Loucy (cell line): ENCODE data around the gene PHF10.

Source experiments
- H2AFZ ChIP-seq: fragments of 200-600 bp; sonication (generic); 2 replicates; pipeline ENCODE4 v1.6.0; 2016; ENCODE audit warnings: antibody characterized with exemption, mild to moderate bottlenecking, low read length, moderate library complexity
- H3F3A ChIP-seq: fragments of 200-600 bp; 2 replicates; pipeline ENCODE4 v1.6.0; 2016; ENCODE audit warnings: antibody characterized with exemption, low read depth, mild to moderate bottlenecking
- H3K27me3 ChIP-seq: fragments of 200-600 bp; sonication (generic); 2 replicates; pipeline ENCODE4 v1.6.1; 2014; ENCODE audit warnings: low read length, mild to moderate bottlenecking; ENCODE audit not compliant: insufficient read depth, poor library complexity, severe bottlenecking
- H3K36me3 ChIP-seq: fragments of 200-600 bp; sonication (generic); 2 replicates; pipeline ENCODE4 v1.6.1; 2016; ENCODE audit warnings: low read length; ENCODE audit not compliant: insufficient read depth
- H3K4me1 ChIP-seq: fragments of 200-600 bp; sonication (generic); 2 replicates; pipeline ENCODE4 v1.5.1; 2014; ENCODE audit warnings: low read length, mild to moderate bottlenecking; ENCODE audit not compliant: insufficient read depth, poor library complexity, severe bottlenecking
- H3K4me2 ChIP-seq: fragments of 200-600 bp; sonication (generic); 2 replicates; pipeline ENCODE4 v1.6.0; 2014; ENCODE audit warnings: antibody characterized with exemption, low read length, low read depth, mild to moderate bottlenecking; ENCODE audit not compliant: poor library complexity, severe bottlenecking
- H3K4me3 ChIP-seq: fragments of 200-600 bp; sonication (generic); 2 replicates; pipeline ENCODE4 v1.5.1; 2014; ENCODE audit warnings: low read length, mild to moderate bottlenecking, mixed read lengths; ENCODE audit not compliant: poor library complexity, severe bottlenecking
- H3K79me2 ChIP-seq: fragments of 200-600 bp; sonication (generic); 2 replicates; pipeline ENCODE4 v1.6.1; 2014; ENCODE audit warnings: low read length; ENCODE audit not compliant: insufficient read depth
- H3K9ac ChIP-seq: fragments of 200-600 bp; sonication (generic); 2 replicates; pipeline ENCODE4 v1.6.0; 2014; ENCODE audit warnings: mild to moderate bottlenecking, low read depth, low read length, moderate library complexity; ENCODE audit not compliant: poor library complexity, severe bottlenecking
- H3K9me2 ChIP-seq: fragments of 200-600 bp; sonication (generic); replicated peaks from 2 replicates; pipeline ENCODE4 v1.6.1; 2016; ENCODE audit warnings: low read depth, low read length, mixed read lengths
- H3K9me3 ChIP-seq: fragments of 200-600 bp; sonication (generic); 2 replicates; pipeline ENCODE4 v1.6.1; 2014; ENCODE audit warnings: mild to moderate bottlenecking, antibody characterized with exemption, low read length, low read depth; ENCODE audit not compliant: insufficient read depth
- H4K20me1 ChIP-seq: fragments of 200-600 bp; sonication (generic); 2 replicates; pipeline ENCODE4 v1.6.0; 2014; ENCODE audit warnings: antibody characterized with exemption, low read length, mild to moderate bottlenecking; ENCODE audit not compliant: insufficient read depth, poor library complexity, severe bottlenecking
- EZH2phosphoT487 ChIP-seq: fragments of 200-600 bp; IDR thresholded peaks from 2 replicates; pipeline ENCODE4 v1.6.1; 2018; ENCODE audit warnings: antibody characterized with exemption, mild to moderate bottlenecking, moderate library complexity, borderline replicate concordance
- TF ChIP-seq, protein P1 (sequence below): fragments of 200-600 bp; sonication (generic); conservative IDR thresholded peaks from 2 replicates; pipeline ENCODE4 v1.5.1; 2014; ENCODE audit warnings: mild to moderate bottlenecking, antibody characterized with exemption, low read length

Gene PHF10

DNA sequence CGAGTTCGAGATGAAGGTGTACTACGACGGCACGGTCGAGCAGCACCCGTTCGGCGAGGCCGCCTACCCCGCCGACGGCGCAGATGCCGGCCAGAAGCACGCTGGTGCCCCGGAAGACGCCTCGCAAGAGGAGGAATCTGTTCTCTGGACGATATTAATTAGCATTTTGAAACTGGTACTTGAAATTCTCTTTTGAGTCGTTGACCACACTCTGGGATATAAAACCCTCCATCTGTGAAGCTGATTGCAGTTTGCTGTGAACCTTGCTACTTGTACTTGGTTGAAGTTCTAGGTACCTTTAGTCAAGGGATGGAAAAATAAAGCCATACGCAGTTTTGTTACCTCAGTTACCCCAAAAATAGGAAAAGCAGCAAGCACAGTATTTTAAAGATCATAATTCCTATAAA lies 21.5 kb downstream of the PHF10 start:
- Histone ChIP-seq H3K27me3 (no peaks in the 10 kb centered on the region), H3K4me1 (peaks cover 40% of the 10 kb centered on the region), H3K4me2 (peak overlapping the region; percentile 95), H4K20me1 (peaks cover 11% of the 10 kb centered on the region), H3K4me3 (peak overlapping the region; percentile 97), H3F3A (no peaks in the 10 kb centered on the region), H3K79me2 (peaks cover 42% of the 10 kb centered on the region), H3K9me2 (no peaks in the 10 kb centered on the region), H3K9me3 (no peaks in the 10 kb centered on the region), H2AFZ (no peak overlapping the region), H3K36me3 (peaks cover 15% of the 10 kb centered on the region; the same call in 1 of the 2 replicates), H3K9ac (peak overlapping the region; percentile 94)
- TF ChIP-seq, protein P1, sequence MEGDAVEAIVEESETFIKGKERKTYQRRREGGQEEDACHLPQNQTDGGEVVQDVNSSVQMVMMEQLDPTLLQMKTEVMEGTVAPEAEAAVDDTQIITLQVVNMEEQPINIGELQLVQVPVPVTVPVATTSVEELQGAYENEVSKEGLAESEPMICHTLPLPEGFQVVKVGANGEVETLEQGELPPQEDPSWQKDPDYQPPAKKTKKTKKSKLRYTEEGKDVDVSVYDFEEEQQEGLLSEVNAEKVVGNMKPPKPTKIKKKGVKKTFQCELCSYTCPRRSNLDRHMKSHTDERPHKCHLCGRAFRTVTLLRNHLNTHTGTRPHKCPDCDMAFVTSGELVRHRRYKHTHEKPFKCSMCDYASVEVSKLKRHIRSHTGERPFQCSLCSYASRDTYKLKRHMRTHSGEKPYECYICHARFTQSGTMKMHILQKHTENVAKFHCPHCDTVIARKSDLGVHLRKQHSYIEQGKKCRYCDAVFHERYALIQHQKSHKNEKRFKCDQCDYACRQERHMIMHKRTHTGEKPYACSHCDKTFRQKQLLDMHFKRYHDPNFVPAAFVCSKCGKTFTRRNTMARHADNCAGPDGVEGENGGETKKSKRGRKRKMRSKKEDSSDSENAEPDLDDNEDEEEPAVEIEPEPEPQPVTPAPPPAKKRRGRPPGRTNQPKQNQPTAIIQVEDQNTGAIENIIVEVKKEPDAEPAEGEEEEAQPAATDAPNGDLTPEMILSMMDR = no peak
- TF ChIP-seq EZH2phosphoT487 = no peak

DNA sequence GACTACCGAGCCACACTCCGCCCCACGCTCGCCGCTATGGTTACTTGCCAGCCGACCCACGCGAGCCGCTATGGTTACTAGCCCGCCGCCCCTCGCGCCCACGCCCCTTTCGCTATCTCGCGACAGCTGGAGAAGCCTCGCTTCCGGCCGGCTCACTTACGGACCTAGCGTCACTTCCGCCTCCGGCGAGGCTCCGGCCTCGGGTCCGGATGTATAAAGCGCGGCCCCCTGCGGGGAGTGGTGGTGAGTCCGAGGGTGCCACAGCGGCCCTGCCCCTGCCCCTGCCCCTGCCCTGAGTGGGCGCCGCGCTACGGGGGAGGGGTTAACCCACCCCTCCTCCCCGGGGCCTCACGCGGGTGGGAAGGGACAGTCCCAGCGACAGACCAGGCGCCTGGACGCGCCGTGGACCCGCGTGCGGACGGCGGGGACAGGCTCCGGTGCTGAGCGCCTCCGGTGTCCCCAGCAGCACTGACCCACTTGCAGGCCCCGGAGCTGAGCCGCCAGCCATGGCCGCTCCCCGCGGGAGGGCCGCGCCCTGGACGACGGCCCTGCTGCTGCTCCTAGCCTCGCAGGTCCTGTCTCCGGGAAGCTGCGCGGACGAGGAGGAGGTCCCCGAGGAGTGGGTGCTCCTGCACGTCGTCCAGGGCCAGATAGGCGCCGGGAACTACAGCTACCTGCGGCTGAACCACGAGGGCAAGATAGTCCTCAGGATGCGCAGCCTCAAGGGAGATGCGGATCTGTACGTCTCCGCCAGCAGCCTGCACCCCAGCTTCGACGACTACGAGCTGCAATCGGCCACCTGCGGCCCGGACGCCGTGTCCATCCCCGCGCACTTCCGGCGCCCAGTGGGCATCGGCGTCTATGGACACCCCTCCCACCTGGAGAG lies 22.1 kb downstream of the PHF10 start, which contains the start of the genes C6orf120 and WDR27:
TSS of gene C6orf120 (plus strand) at position 173 of the 886 bp plus-strand sequence. CDS start at position 507, 334 bp downstream.
TSS of gene WDR27 (minus strand) at position 76 of the 886 bp plus-strand sequence. CDS start 13,024 bp downstream, outside the sequence.
- peaks cover 42% of the 10 kb centered on the region for H3K79me2 ChIP-seq
- H3K9ac ChIP-seq = peak within 1 kb of the TSS; percentile 94
- peak within 1 kb of the TSS; percentile 97 for H2AFZ ChIP-seq
- H4K20me1 ChIP-seq = peaks cover 11% of the 10 kb centered on the region
- TF ChIP-seq EZH2phosphoT487 = no peak
- TF ChIP-seq, protein P1 = no peak
- no peaks in the 10 kb centered on the region for H3K9me2 ChIP-seq
- H3K4me2 ChIP-seq = peak within 1 kb of the TSS; percentile 95
- no peaks in the 10 kb centered on the region for H3K9me3 ChIP-seq
- peaks cover 40% of the 10 kb centered on the region for H3K4me1 ChIP-seq
- no peaks in the 10 kb centered on the region for H3F3A ChIP-seq
- no peaks in the 10 kb centered on the region for H3K27me3 ChIP-seq
- H3K36me3 ChIP-seq = peaks cover 13% of the 10 kb centered on the region; the same call in 1 of the 2 replicates
- peak within 1 kb of the TSS; percentile 97 for H3K4me3 ChIP-seq

DNA sequence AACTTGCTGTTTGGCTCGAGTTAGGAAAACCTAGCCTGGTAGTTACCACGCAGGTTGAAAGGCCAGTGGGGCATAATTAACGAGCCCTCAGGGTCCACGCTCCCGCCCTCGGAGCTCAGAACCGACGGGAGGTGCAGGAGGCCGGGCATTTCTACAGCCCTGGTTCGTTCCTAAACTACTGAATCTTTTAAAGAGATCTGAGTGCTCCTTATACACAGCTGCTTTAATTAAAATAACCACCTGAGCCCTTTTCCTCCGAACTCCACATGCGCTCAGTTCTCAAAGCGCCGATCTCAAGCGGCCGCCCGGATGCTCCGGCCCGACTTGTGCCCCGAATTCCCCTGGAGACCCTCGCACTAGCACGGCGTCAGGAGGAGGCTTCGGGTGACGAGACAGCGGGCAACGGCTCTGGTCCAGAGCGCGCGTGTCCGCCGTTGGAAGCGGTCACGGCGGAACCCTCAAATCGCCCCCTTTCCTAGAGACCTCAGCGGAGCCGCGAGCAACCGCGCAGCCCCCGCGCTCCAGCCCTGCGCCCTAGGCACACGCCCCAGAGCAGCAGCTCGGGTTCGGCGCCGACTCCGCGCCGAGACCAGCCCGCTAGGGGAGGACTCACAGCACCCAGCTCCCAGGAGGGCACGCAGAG lies 22.9 kb downstream of the PHF10 start:
- Histone ChIP-seq H3K9me2 (no peaks in the 10 kb centered on the region), H3K9me3 (no peaks in the 10 kb centered on the region; the same call in 1 of the 2 replicates), H3K4me3 (peak overlapping the region; percentile 97), H4K20me1 (peaks cover 11% of the 10 kb centered on the region), H3K9ac (peak overlapping the region; percentile 94), H3K4me1 (peaks cover 40% of the 10 kb centered on the region), H3K4me2 (peak overlapping the region; percentile 95), H2AFZ (peak overlapping the region; percentile 97), H3K27me3 (no peaks in the 10 kb centered on the region), H3F3A (no peaks in the 10 kb centered on the region), H3K36me3 (peaks cover 12% of the 10 kb centered on the region; the same call in 1 of the 2 replicates), H3K79me2 (peaks cover 42% of the 10 kb centered on the region)
- TF ChIP-seq EZH2phosphoT487 = no peak
- TF ChIP-seq, protein P1 = no peak
